Skin epidermis (tissue), 12 donors: Measurements from ENCODE around the gene WIZ.
"Not testable (repeated sequence)": the region's sequence is repeated elsewhere in the genome, so short reads cannot be mapped to it uniquely, and the experiment has no call there.

Experiments
- H3K27ac ChIP-seq, 21 experiments: fragments of 200-600 bp; sonication (generic) in 11 of 21; one replicate each; pipeline ENCODE4 v1.5.0; 2020; ENCODE audit warnings: mild to moderate bottlenecking in 3 of 21, inconsistent platforms in 2 of 21, moderate library complexity in 2 of 21
- H3K4me3 ChIP-seq, 7 experiments: fragments of 200-600 bp; sonication (generic) in 2 of 7; one replicate each; pipeline ENCODE4 v1.5.0; 2020; ENCODE audit warnings: inconsistent platforms in 2 of 7, mild to moderate bottlenecking in 2 of 7, moderate library complexity in 1 of 7

WIZ gene

GRCh38 chr19:15421136-15421695, 28.5 kb downstream of the WIZ start:
- Histone ChIP-seq H3K4me3 (no peak overlapping the region), H3K27ac (no peak overlapping the region)

- Histone ChIP-seq H3K4me3 (peak overlapping the region; percentile 13 to 93 (median 80)), H3K27ac (peak overlapping the region in 13 of 21 experiments; percentile 9 to 95 (median 57))
Observed at GRCh38 chr19:15419413-15420025, 30.2 kb downstream of the WIZ start.

GRCh38 chr19:15418579-15419412, 31.0 kb downstream of the WIZ start, which contains the start of gene AKAP8L:
Gene AKAP8L (minus strand): TSS chr19:15418988. CDS start chr19:15418923, 65 bp downstream.
- peak within 1 kb of the TSS; percentile 67 to 96 (median 90) for H3K27ac ChIP-seq
- peak within 1 kb of the TSS; percentile 63 to 94 (median 83) for H3K4me3 ChIP-seq

- H3K27ac ChIP-seq, result peak overlapping the region; percentile 67 to 96 (median 90)
- peak overlapping the region; percentile 63 to 94 (median 83) for H3K4me3 ChIP-seq
Observed at GRCh38 chr19:15418231-15418578, 31.6 kb downstream of the WIZ start.

GRCh38 chr19:15417699-15418098, 32.1 kb downstream of the WIZ start:
- peak overlapping the region in 20 of 21 experiments; percentile 67 to 96 (median 90) for H3K27ac ChIP-seq
- H3K4me3 ChIP-seq, result peak overlapping the region; percentile 63 to 94 (median 83)

- Histone ChIP-seq H3K4me3 (no peak overlapping the region), H3K27ac (peak overlapping the region in 1 of 21 experiments; percentile 57)
Observed at GRCh38 chr19:15412832-15413231, 36.9 kb downstream of the WIZ start.

GRCh38 chr19:15411351-15411750, 38.4 kb downstream of the WIZ start:
- H3K4me3 ChIP-seq, result not testable (repeated sequence)
- H3K27ac ChIP-seq, result peak overlapping the region in 1 of 21 experiments; percentile 6

GRCh38 chr19:15404780-15405211, 45.0 kb downstream of the WIZ start:
- Histone ChIP-seq H3K4me3 (no peak overlapping the region), H3K27ac (peak overlapping the region in 2 of 21 experiments; percentile 7 to 12)

- Histone ChIP-seq H3K27ac (peak overlapping the region in 2 of 21 experiments; percentile 5 to 7), H3K4me3 (no peak overlapping the region)
Observed at GRCh38 chr19:15404097-15404779, 45.5 kb downstream of the WIZ start.

- Histone ChIP-seq H3K27ac (no peak overlapping the region), H3K4me3 (no peak overlapping the region)
Observed at GRCh38 chr19:15403151-15403531, 46.6 kb downstream of the WIZ start.

- Histone ChIP-seq H3K27ac (no peak overlapping the region), H3K4me3 (no peak overlapping the region)
Observed at GRCh38 chr19:15402411-15403150, 47.2 kb downstream of the WIZ start.

GRCh38 chr19:15401397-15401710, 48.4 kb downstream of the WIZ start:
- Histone ChIP-seq H3K4me3 (no peak overlapping the region), H3K27ac (no peak overlapping the region)

GRCh38 chr19:15400521-15401396, 49.0 kb downstream of the WIZ start:
- Histone ChIP-seq H3K4me3 (no peak overlapping the region), H3K27ac (no peak overlapping the region)

GRCh38 chr19:15399635-15400034, 50.1 kb downstream of the WIZ start:
- no peak overlapping the region for H3K27ac ChIP-seq
- no peak overlapping the region for H3K4me3 ChIP-seq

GRCh38 chr19:15399234-15399515, 50.6 kb downstream of the WIZ start:
- no peak overlapping the region for H3K27ac ChIP-seq
- H3K4me3 ChIP-seq, result no peak overlapping the region

- no peak overlapping the region for H3K27ac ChIP-seq
Observed at GRCh38 chr19:15398501-15399233, 51.1 kb downstream of the WIZ start.

GRCh38 chr19:15397782-15398181, 52.0 kb downstream of the WIZ start:
- Histone ChIP-seq H3K27ac (no peak overlapping the region), H3K4me3 (no peak overlapping the region)

More at GRCh38 chr19:15398501-15399233, 51.1 kb downstream of the WIZ start:
- H3K4me3 ChIP-seq, result no peak overlapping the region

- Histone ChIP-seq H3K27ac (no peak overlapping the region), H3K4me3 (no peak overlapping the region)
Observed at GRCh38 chr19:15397236-15397635, 52.5 kb downstream of the WIZ start.
